GM12875 (cell line): Measurements from ENCODE around the gene CITED1.

ENCODE experiments used
- H3K4me3 ChIP-seq: one replicate; pipeline ENCODE4 v1.5.1; 2011; ENCODE audit warnings: low read depth, low read length, control low read depth
- CTCF ChIP-seq: IDR thresholded peaks from 2 replicates; pipeline ENCODE4 v1.5.1; 2011; ENCODE audit warnings: low read depth, mild to moderate bottlenecking, control low read depth, inconsistent platforms, low read length, moderate library complexity, borderline replicate concordance; ENCODE audit not compliant: insufficient read depth

The CITED1 gene

GRCh38 chrX:72305286-72306084 is at the start of gene CITED1:
TSS of gene CITED1 (minus strand) at chrX:72305914. CDS start at chrX:72302869, 3,045 bp downstream.
- no peak for TF ChIP-seq CTCF
- H3K4me3 ChIP-seq: peak within 1 kb of the TSS; percentile 41

- TF ChIP-seq CTCF: no peak
- no peak overlapping the region for H3K4me3 ChIP-seq
These were observed 47.1 kb upstream of the CITED1 start for GRCh38 chrX:72352786-72353185.

DNA sequence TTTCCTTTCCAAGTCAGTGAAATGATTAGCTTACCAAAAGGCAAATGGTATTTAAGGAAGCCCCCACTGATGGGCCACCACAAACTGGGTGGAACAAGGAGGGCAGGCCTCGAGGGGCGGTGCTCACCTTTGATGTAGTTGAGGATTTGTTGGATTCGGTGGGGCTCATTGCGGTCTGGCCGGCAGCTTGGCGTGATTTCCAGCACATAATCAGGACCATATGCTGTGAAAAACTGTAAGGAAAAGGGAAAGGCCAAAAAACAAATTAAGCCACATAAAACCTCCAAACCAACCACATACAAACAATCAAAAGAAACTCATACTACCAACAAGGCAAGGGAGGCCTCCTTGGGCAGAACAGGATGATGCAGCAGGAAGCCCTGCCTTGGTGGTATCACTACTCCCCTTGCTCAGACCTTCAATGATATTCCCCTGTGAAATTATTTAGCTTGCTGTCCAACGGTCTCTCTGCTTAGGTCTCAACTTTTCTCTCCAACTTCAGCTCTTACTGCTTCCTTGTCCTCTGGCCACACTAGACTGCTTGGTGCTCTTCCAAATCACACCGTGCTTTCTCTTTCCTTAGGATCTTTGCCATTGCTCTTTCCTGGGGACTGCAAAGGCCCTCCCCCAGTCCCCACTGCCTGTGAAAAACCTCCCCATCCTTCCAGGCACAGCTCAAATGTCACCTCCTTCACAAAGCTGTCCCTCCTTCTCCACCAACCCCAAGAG is 46.1 kb upstream of the CITED1 start:
- TF ChIP-seq CTCF: no peak
- H3K4me3 ChIP-seq: no peak overlapping the region

DNA sequence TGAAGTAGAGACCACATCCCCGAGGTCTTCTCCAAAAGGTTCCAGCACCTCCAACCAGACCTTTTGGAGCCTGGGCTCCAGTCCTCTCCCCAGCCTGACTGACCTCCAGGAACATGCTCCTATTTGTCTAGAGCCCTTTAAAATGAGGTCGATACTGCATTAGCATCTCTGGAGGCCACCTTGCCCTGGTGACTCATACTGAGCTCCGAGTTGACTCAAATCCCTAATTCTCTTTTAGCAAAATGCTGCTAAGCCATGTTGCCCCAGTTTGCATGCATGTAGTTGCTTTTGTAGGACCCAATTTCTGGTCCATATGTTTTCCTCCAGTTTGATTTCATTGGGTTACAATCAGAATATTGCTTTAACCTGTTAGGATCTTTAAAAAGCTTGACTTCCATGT is 43.5 kb upstream of the CITED1 start:
- TF ChIP-seq CTCF: no peak
- no peak overlapping the region for H3K4me3 ChIP-seq

DNA sequence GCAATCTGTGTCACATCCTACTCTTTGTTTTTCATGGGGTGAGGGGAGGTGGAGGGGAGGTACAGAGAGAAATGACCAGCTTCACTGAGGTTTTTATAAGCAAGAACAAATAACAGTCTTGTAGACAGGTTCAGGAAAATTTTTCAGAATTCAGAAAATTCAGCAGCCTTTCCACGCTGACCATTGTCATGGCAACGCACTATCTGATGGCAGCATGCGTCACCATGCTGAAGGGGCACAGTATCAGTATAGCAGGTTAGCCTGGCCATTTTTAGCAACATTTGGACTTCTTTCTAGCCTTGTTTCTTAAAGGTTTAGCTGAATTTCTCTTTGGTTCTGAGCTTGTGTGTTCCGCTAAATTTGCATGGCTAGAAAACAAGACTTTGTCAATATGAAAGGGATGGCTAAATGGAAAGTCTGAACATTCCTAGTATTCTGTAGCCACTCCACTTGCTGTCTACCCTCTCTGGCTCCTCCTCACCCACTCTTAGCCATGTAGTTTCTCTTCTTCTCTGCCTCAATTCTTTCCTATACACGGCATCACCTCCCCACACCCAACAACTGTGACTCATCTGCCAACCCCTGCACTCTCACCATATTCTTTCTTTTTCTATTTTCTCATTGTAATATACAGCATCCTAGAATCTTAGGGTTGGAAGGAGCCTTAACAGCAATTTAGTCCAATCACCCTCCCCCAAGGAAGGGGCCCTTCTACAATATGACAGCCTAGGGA is 42.7 kb upstream of the CITED1 start:
- H3K4me3 ChIP-seq: no peak overlapping the region
- TF ChIP-seq CTCF: no peak

GRCh38 chrX:72347366-72347765 is 41.7 kb upstream of the CITED1 start:
- no peak overlapping the region for H3K4me3 ChIP-seq
- no peak for TF ChIP-seq CTCF
